HCT116 (cell line): ENCODE results near the gene KLHL22.

ENCODE experiments used
- CEBPB ChIP-seq: IDR thresholded peaks from 2 replicates; pipeline ENCODE4 v1.6.1; 2012; ENCODE audit warnings: low read depth
- ELF1 ChIP-seq: IDR thresholded peaks from 2 replicates; pipeline ENCODE4 v1.6.1; 2012; ENCODE audit warnings: low read depth, borderline replicate concordance
- JUND ChIP-seq: IDR thresholded peaks from 2 replicates; pipeline ENCODE4 v1.6.1; 2012
- POLR2A ChIP-seq: IDR thresholded peaks from 2 replicates; pipeline ENCODE4 v1.7.0; 2011; ENCODE audit warnings: borderline replicate concordance; ENCODE audit not compliant: insufficient read depth, insufficient read length; ENCODE audit errors: extremely low read depth
- POLR2AphosphoS5 ChIP-seq: IDR thresholded peaks from 2 replicates; pipeline ENCODE4 v1.6.1; 2011; ENCODE audit warnings: mild to moderate bottlenecking, low read depth, low read length, moderate library complexity
- TF ChIP-seq, protein P1 (sequence below), 3 experiments: fragments of 200-600 bp in 1 of 3; sonication (generic) in 1 of 3; IDR thresholded peaks in 2 of 3; conservative IDR thresholded peaks in 1 of 3; 2 replicates each; pipeline ENCODE4 v1.5.1; 2012 to 2017; ENCODE audit warnings: low read depth in 2 of 3, low read length in 2 of 3, antibody characterized with exemption in 1 of 3, borderline replicate concordance in 1 of 3, control low read depth in 1 of 3, mild to moderate bottlenecking in 1 of 3, mixed read lengths in 1 of 3, mixed run types in 1 of 3, moderate library complexity in 1 of 3; ENCODE audit not compliant: insufficient read depth in 1 of 3

DNA sequence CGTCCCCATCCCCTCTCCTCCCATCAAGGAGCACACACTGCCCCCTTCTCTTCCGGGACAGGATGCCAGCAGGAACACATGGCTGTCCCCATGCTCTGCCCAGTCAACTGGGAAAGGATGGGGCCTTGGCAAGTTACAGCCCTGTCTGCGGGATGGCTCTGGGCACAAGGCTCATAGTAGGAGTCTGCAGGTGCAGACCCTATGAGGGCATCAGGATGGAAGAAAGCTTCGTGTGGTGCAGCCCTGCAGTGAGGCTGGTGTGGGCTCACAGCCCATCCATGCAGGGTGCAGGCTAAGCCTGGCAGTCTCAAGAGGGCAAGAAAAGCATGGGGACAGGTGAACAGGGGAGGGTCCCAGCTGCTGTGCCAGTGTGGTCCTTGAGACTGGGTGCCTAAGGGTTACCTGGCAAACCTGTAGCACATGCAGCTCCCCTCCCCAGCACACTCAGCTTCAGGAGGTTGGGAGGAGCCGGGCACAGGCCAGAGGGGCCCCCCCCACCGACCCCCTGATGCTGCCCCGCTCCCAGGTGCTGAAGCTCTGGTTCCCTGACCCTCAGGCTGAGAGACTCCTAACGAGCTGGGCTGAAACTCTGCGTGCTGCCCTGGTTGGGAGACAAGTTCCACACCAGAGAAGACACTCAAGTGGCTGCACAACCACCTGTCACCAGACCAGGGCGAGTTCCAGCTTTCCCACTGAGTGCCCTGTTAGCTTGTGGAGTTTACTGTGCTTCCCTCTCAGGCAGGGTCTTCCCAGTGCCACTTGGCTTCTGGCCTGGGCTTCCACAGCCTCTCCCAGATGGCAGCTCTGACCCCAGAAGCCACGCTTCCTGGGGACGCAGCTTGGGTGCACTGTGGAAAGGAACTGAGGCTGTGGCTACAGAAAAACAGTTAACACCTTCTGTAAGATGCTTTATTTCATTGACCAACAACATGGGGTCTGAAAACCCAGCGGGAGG is 54.7 kb downstream of the KLHL22 start:
- TF ChIP-seq, protein P1, sequence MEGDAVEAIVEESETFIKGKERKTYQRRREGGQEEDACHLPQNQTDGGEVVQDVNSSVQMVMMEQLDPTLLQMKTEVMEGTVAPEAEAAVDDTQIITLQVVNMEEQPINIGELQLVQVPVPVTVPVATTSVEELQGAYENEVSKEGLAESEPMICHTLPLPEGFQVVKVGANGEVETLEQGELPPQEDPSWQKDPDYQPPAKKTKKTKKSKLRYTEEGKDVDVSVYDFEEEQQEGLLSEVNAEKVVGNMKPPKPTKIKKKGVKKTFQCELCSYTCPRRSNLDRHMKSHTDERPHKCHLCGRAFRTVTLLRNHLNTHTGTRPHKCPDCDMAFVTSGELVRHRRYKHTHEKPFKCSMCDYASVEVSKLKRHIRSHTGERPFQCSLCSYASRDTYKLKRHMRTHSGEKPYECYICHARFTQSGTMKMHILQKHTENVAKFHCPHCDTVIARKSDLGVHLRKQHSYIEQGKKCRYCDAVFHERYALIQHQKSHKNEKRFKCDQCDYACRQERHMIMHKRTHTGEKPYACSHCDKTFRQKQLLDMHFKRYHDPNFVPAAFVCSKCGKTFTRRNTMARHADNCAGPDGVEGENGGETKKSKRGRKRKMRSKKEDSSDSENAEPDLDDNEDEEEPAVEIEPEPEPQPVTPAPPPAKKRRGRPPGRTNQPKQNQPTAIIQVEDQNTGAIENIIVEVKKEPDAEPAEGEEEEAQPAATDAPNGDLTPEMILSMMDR (IDR thresholded peaks at IDR 0.05 in 2 of 3, conservative IDR thresholded peaks at IDR 0.05 in 1 of 3; ENCODE audit: borderline replicate concordance in 1 of 3, insufficient read depth in 1 of 3, low read depth in 2 of 3, low read length in 2 of 3), result no peak
- TF ChIP-seq CEBPB (no peak), JUND (no peak), POLR2A (no peak), POLR2AphosphoS5 (no peak), ELF1 (no peak)
